ENCODE data around the gene FAM53B. TPM values are rescaled to one million over a fixed set of nuclear protein-coding genes. Genes with fewer than 3 reads are reported as not detected.
"Not testable (repeated sequence)": the region's sequence is repeated elsewhere in the genome, so short reads cannot be mapped to it uniquely, and the experiment has no call there.

The FAM53B gene, protein sequence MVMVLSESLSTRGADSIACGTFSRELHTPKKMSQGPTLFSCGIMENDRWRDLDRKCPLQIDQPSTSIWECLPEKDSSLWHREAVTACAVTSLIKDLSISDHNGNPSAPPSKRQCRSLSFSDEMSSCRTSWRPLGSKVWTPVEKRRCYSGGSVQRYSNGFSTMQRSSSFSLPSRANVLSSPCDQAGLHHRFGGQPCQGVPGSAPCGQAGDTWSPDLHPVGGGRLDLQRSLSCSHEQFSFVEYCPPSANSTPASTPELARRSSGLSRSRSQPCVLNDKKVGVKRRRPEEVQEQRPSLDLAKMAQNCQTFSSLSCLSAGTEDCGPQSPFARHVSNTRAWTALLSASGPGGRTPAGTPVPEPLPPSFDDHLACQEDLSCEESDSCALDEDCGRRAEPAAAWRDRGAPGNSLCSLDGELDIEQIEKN
- total RNA-seq (2014; rRNA removed; shearing (Covaris generic)) = 10.0 and 10.8 TPM in 2 replicates
- polyA plus RNA-seq (2014; cell fraction: nucleus; rRNA removed) = 14.6 and 16.5 TPM in 2 replicates

DNA sequence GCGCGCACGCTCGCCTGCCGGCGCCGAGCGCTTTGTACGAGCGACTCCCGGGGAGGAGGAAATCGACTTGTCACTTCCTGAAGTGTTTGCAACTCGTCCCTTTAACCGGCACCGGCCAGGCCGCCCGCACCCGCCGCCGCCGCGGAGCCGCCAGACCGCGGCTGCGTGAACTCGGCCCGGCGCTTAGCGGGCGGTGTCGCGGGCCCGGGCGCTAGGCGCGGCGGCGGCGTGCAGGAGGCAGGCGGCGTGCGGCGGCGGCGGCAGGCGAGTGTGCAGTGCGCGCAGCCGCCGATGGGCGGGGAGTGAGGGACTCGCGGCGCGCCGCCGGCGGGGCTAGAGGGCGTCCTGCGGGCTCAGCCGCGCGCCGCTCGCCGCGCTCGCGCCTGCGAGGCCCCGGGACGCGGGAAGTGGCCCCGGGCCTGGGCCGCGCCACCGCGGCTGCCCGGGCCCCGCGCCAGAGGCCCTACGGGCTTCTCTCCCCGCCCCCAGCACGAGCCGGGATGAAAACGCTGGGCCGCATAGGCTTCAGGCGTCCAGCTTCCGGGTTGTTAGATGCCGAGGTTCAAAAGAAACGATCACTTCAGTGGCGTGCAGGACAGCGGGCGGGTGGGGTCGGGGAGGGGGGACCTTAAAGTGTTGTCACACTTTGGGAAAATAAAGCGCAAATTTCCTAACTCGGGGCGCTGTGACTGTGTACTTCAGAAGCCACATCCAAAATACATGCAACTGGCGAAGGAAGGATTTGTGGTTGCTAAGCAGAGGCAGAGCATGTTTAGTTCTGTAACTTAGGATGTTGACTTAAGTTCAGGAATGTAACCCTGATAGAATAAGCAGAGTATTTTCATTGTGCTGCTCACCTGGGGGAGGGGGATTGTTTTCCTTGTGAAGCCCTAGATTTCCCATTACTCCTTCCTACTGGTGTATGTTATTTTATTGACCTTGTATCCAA is at the start of gene FAM53B:
FAM53B (minus strand) TSS at position 277 of the 949 bp plus-strand sequence. CDS start 37,665 bp downstream, outside the sequence.
- peak; percentile 77 for DNase-seq (ENCODE audit: extremely low read depth, low read depth)

DNA sequence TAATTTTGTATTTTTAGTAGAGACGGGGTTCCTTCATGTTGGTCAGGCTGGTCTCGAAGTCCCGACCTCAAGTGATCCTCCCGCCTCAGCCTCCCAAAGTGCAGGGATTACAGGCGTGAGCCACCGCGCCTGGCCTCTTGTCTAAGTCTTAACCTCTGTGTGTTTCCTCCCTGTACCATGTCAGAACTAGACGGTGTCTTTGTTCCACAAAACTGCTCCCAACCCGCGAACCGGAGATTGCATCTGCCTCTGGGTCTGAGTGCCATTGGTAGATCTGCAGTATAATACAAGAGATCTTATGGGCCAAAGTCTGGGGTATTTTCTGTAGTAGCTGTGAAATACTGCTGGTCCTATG is 48.8 kb upstream of the FAM53B start:
- DNase-seq (ENCODE audit: extremely low read depth, low read depth) = no peak

DNA sequence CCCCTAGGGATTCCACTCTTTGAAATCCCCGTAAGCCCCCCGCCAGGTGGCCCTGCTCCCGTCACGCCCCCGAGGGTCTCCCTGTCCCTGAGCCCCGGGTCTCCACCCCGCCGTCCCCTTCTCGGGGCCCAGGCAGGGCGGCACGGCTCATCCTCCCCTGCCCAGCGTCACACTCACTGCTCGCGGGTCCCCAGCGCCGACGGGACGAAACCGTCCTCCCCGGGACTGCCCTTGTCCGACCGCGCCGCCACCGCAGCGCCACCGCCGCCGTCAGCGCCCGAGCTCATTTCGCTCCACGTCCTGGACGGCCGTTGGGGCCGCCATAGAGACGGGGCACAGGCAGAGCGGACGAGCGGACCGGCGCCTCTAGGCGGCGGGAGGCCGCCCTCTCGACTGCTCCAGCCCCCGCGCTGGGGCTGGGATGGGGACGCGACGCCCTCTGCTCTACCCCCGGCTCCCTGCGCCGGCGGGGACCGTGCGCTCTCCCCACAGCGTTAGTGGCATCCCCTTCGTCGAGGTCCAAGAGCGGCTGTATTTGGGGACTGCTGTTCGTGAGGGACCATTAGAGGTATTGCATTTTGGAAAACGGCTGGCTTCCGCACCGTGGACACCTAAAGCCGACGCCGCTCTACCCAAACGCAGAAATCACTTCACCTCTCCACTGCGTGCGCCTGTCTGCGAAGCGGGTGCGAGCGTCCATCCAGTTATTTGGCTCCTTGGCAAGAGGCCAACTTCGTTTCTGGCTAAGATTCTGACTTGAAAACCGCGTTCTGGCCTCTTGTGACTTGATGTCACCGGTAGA is 47.6 kb upstream of the FAM53B start, which contains the start of gene EEF1AKMT2:
EEF1AKMT2 (minus strand) TSS at position 341 of the 802 bp plus-strand sequence; CDS start at position 287, 54 bp downstream.
- peak; percentile 80 for DNase-seq (ENCODE audit: extremely low read depth, low read depth)

DNA sequence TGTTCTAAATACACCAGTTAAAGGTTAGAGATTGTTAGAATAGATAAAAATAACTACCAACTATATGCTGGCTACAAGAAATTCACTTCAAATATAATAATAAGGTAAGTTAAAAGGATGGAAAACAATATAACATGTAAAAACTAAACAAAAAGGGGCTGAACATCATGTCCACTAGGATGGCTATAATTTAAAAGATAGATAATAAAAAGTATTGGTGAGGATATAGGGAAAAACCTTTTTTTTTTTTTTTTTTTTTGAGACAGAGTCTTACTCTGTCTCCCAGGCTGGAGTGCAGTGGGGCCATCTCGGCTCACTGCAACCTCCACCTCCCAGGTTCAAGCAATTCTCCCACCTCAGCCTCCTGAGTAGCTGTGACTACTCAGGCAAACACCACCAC is 38.7 kb upstream of the FAM53B start:
- DNase-seq (ENCODE audit: extremely low read depth, low read depth) = not testable (repeated sequence)

DNA sequence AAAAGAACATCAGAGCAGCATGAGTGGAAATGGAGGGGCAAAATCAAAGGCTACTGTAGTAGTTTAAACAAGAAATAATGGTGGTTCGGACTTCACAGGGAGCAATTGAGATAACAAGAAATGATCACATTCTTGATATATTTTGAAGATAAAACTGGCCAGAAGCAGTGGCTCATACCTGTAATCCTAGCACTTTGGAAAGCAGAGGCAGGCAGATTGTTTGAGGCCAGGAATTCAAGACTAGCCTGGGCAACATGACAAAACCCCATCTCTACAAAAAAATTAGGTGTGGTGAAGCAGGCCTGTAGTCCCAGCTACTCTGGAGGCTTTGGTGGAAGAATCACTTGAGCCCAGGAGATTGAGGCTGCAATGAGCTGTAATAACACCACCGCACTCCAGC is 24.6 kb upstream of the FAM53B start:
- no peak for DNase-seq (ENCODE audit: extremely low read depth, low read depth)

DNA sequence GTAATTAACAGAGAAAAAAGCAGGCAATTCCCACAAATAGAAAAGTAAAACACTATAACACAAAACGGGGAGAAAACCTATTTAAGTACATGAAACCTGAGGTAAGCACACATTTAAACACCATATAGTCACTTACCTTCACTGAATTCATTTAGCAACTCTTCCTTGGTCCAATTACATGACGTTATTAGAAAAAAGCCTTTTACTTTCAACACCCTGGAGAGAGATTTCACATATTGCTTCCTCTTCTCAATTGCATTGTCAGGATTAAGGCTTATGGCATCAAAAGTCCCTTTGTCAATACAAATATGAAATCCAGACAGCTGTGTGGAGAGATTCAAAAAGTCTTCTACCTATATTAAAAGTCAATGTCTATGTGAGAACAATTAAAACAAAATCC is 21.1 kb upstream of the FAM53B start:
- no peak for DNase-seq (ENCODE audit: extremely low read depth, low read depth)

DNA sequence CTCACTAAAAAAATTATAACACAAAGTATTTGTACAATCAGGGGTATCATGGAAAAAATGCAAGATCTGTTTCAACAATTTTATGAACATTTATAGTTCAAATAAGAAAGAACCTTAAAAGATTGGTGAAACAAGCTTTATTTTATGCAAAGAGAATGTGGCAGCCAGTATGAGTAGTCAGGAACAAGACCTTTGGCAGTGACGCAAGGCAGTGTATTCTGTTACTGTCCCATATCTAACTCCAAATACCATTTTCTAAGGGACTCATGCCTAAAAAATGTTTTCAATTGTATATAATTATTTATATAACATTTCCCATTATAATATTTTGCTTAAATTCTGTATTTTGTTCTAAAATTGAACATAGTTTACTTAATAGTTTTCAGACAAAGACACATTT is 19.1 kb upstream of the FAM53B start:
- DNase-seq (ENCODE audit: extremely low read depth, low read depth) = no peak

DNA sequence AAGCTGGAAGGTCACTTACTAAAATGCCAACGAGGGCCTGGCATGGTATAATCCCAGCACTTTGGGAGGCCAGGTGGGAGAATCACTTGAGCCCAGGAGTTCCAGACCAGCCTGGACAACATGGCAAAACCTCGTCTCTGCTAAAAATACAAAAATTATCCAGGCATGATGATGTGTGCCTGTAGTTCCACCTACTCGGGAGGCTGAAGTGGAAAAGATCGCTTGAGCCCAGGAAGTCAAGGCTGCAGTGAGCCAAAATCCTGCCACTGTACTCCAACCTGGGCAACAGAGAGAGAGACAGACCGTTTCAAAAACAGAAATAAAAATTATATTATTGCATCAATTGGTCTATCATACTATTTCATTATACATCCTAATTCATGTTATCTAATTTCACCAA is 18.1 kb upstream of the FAM53B start:
- no peak for DNase-seq (ENCODE audit: extremely low read depth, low read depth)

DNA sequence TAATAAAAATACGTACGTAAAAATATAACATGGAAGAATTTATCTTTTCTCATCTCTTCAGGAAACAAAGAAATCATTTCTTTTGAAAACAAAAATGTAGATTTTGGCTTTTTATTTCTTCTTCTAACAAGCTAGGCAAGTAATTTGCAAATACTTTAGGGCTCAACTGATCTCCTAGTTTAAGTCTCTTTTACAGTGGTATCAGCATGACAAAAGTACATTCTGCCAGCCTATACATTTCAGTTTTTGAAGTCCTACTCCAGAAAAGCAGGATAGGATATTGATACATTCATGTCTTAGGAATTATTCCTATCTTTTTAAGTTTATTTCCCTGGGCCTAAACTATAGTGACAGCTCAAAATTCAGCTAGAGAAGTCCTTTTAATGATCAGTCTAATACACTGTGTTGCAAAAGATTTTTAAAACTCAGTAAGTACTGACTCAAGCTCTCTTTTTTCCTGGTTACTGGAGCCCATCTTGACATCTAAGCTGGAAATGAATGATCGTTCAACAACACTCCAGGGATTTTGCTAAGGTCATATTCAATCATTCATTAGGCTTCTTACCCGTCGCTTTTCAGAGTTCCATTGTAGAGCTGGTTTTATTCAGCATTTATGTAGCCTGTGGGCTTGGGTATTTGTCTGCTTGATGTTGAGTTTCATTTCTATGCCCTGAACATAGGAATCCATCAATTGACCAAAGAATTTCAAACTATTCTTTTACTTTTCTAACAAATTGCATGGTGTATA is 12.2 kb upstream of the FAM53B start:
- DNase-seq (ENCODE audit: extremely low read depth, low read depth) = no peak

DNA sequence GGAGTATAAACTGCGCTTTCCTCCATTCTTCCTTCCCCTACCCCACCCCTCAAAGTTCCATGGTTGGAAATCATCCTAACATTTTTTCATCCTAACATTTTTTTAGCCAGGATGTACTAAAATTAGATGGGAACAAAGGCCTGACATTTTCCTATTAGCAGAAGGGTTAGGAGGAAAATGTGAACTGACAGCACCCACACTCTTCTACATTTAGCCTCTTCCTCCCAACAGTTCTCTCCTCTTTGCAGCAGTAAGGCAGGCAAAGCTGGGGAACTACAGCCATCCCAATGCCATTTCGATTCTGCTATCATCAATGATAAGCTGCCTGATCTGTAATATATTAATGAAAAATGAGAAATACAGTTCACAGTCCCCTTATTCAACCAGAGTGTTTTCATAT is 11.4 kb upstream of the FAM53B start:
- DNase-seq (ENCODE audit: extremely low read depth, low read depth) = no peak

DNA sequence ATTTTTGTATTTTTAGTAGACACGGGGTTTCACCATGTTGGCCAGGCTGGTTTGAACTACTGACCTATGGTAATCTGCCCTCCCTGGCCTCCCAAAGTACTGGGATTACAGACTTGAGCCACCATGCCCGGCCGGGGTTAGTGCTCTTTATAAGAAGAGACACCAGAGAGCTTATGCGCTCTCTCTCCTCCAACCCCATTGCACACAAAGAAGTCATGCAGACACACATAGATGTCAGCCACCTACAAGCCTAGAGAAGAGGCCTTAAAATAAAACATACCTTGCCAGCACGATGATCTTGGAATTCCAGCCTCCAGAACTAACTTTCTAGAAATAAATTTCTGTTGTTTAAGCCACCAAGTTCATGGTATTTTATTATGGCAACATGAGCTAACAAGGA is 10.0 kb upstream of the FAM53B start:
- no peak for DNase-seq (ENCODE audit: extremely low read depth, low read depth)

DNA sequence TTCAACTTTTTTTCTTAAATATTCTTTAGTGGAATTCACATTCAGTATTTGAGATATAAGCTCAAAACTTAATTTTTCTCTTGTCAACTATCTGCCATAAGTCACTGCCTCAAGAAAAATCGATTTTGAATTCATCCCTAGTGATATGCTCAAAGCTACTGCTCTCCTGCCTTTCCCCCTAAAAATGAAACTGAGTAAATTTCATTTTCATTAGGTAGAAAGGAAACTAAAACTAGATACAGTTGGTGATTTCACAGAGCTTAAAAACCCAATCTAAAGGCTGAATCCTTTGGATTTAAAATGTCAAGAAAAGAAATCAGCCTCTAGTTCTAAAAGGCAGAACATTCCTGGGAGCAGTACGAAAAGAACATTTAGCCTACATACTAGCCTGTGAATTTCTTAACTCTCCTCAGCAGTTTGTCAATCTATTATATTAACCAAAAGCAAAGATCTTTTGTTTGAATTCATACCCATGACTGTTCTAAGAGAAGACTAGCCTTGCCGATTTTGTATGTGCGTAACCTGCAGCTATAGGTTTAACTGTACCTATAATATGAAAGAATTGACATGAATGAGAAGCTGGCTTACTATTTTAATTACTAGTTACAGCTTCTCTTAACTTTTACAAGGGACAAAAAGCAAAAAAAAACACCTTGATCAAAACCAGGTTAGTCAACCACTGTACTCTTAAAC is 4.9 kb upstream of the FAM53B start:
- no peak for DNase-seq (ENCODE audit: extremely low read depth, low read depth)

DNA sequence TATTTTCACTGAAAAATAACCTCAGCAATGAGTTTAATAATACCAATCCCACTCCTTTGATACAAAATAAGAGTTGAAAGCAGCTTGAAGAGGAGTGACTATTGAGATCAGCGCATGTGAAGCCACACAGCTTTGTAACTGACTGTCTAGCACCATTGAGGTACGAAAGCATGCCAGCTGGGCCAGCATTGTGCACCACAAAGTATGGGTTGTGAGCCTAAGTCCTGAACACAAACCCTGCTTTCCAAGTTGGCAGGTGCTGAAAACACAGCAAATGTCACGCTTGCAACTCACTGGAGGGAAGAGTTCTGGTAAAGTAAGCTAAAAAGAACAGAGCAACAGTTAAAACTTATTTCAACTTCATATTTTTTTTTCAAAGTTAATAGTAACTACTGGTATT is 4.0 kb upstream of the FAM53B start:
- DNase-seq (ENCODE audit: extremely low read depth, low read depth) = no peak

DNA sequence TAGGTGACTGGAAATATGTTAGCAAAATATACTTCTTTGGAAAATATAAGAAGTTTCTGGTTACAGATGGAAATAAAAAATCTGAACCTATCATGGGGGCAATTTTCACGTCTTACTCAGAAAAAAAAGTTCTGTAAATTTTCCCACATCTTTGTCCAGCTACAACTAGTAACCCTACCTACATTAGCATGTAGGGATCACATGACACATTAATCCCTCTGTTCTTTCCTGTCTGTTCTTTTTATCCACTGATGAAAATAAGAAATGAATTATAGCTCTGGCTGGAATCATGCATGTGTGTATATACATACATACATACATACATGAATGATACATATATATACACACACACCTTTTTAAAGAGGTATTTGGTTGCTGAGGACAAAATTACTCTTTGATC is 3.6 kb upstream of the FAM53B start:
- no peak for DNase-seq (ENCODE audit: extremely low read depth, low read depth)

DNA sequence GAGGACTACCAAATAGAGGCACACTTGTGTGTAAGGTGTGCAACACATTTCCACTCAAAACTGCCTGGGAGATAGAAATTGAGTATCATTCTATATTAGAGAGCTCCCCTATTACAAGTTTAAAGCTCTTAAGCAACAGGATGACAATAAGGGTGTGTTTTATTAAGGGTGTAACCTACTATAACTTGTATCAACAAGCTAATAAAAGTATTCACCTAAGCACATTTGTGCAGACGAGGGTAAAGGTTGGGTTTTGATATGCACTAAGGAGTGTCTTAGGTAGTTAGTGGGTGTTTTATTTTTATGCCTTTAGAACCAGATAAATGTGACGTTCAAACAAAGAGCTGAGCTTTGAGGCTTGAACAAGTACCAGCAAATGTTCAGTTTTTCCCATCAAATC is 2.8 kb upstream of the FAM53B start:
- DNase-seq (ENCODE audit: extremely low read depth, low read depth) = no peak

DNA sequence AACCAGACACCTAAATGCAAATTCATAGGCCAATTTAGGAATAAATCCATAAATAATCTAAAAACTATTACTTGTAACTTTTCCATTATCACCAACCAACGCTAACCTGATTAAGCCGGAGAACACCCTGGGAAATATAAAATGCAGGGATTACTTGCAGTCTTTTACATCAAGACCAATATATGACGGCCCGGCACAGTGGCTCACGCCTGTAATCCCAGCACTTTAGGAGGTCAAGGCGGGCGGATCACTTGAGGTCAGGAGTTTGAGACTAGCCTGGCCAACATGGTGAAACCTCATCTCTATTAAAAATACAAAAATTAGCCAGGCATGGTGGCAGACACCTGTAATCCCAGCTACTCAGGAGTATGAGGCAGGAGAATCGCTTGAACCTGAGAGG is 2.3 kb upstream of the FAM53B start:
- not testable (repeated sequence) for DNase-seq (ENCODE audit: extremely low read depth, low read depth)

DNA sequence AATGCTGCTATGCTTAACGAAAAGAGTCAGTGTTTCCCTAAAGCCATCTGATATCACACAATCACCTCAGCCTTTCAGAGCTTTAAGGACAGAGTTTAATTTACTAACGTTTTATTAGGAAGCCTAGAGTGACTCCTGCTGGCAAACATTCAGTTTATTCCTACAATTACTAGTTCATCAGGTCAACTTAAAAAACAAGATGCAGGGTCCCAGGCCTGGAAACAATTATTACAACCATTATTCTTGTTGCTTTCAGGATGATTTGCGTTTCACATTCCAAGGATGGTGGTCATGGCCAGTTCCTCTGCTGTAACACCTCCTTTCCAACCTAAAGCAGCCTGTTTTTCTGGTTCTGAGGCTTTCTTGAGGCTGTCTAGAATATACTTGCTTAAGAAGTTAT is 1.5 kb upstream of the FAM53B start:
- peak; percentile 26 for DNase-seq (ENCODE audit: extremely low read depth, low read depth)

DNA sequence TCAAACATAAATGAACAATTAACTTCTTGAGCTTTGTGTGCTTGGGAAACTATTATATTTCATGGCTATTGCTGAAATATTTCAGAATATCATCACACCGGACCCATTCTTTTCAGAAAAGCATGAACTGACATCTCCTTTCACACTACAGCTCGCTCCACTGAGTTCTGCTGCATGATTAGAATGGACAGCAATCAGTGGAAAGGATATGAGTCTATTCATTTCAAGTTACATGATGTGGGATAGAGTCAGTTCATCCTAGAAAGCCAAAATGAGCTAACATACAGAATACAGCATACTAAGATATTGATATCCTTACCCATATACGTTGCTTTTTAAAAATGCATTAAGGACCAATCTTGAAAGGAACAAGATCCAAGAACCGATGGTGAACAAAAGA is 1.1 kb upstream of the FAM53B start:
- no peak for DNase-seq (ENCODE audit: extremely low read depth, low read depth)

All from NCI-H460 (cell line).